Midbrain (tissue), 1 donor: ENCODE data around the gene LATS1.

Source experiments
- DNase-seq: peaks from one replicate; lab custom pipeline; 2025; lab: John Stamatoyannopoulos, UW

LATS1 gene

DNA sequence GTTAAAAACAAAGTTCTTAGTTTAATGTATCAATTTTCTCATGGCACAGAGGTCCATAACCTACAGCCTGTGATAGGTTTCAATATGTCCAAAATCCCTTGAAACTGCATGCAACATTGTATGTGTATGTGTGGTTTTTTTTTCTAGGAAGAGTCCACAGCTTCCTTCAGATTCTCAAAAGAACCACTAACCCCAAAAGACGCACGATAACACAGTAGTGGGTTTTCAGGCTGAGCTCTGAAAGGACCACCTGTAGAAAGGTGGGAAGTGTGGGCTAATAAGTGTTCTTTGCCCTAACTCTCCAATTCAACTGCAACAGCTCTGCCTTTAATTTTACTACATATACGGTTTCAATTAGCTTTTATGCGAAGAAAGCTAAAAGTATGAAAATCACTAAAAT is 57.9 kb downstream of the LATS1 start:
- DNase-seq = no peak

DNA sequence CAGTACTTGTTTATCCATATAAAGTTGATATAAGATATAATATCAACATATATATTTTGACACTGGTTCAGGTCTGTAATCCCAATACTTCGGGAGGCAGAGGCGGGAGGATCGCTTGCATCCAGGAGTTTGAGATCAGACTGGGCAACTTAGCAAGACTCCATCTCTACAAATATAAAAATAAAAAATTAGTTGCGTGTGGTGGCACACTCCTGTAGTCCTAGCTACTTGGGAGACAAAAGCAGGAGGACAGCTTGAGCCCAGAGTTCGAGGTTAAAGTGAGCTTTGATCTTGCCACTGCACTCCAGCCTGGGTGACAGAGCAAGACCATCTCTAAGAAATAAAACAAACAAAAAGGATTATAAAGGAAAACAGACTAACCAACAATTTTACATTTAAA is 60.5 kb downstream of the LATS1 start:
- DNase-seq = no peak

DNA sequence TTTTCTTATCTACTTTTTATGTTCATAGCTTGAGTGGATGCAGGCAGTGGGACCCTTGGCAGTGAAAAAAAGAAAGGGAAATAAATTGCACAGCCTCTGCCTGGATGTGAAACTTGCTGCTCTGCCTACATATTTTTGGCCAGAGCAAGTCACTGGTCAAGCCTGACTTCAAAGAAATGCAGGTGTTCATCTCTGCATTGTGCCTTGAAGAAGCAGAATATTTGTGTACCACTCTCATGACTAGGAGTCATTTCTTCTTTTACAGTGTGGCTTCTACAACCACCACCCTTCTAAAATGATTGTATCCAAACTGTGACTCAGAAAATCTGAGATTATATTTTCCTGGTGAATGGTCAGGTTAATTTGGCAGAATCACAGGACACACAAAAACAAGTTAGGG is 66.8 kb downstream of the LATS1 start:
- DNase-seq = no peak

DNA sequence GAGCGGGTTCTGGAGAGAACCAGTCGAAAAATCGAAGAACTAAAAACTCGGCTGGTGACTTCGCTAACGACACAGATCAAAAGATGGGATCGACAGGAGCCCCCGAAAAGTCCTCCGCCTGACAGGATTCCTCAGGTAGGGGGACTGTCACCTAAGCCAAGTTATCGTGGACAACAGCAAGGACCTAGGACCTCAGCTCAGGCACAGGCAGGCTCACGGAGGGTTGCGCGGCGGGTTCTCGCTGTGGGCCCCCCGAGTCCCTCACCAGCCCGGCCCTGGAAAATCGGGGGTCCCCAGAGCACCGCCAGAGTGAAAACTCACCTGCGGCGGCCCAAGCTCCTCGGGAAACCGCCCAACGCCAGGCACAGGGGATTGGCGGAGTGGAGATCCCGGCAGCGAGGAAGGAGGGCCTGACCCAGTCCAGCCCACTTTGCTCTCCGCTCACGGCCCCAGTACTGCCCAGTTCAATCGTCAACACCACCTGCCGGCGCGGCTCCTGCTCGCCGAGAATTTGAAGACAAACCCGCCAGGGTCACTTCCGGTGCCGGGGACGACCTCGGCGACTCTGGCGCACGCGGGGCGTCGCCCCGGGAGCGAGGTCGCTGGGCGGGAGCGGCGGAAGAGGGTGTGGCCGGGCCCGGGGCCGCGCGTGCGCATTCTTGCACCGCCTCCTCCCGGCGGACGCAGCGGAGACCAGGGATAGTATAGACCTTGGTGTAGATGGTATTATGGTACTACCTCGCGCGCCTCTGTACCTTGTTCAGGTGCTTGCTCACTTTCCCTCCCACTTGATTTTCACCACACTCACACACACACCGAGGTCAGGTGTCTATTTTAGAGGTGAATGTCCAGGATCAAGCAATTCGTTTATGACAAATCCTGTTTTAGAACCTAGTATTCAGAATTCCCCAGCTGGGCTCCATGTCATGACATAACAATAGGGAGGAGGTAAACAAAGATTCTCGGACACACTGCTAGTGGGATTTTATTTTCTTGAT is 69.5 kb downstream of the LATS1 start, which contains the start of gene KATNA1:
TSS of gene KATNA1 (minus strand) at position 567 of the 998 bp plus-strand sequence. CDS start 10,167 bp downstream, outside the sequence.
- DNase-seq = peak; percentile 88

DNA sequence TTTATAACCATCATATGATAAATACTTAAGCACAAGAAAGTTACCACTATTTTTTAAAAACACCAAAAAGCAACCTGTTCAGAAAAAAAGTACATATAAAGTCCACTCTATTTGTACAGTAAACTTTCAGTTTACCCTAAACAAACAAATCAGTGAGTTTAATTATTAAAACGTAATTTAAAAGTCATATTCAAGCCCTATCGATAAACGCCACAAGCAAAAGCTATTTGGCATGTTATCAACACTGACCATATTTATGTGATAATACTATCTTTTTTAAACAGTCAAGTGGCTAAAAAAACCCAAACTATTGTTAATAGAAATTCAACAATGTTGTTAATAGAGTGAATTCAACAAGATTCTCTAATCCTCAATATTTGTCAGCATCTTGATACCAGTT is 71.3 kb downstream of the LATS1 start:
- no peak for DNase-seq

DNA sequence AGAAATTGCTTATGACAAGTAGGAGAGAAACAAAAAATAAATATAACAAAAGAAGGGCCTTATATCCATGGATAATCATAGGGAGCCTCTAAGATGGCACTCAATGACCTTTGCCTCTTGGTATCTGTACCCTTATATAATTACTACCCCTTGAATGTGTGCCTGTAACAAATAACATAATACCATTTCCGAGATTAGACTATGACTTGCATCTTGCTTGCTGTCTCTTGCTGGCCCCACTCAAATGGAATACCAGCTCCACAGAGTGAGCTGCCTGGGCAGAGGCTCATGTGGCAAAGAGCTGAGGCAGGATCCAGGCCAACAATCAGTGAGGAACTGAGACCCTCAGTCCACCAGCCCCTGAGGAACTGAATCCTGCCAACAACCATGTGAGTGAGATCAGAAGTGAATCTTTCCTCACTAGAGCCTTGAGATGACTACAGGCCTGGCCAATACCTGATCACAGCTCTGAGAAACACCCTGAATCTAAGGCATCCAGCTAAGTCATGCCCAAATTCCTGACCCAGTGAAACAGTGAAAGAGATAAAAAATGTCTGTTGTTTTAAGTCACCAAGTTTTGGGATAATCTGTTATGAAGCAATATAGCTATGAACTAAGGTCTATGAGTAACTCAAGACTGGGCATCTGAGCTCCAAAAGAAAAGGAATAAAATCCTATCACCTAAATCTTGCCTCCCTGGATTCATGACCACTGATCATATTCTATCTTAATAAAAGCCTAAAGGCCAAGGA is 74.9 kb downstream of the LATS1 start:
- DNase-seq = no peak

DNA sequence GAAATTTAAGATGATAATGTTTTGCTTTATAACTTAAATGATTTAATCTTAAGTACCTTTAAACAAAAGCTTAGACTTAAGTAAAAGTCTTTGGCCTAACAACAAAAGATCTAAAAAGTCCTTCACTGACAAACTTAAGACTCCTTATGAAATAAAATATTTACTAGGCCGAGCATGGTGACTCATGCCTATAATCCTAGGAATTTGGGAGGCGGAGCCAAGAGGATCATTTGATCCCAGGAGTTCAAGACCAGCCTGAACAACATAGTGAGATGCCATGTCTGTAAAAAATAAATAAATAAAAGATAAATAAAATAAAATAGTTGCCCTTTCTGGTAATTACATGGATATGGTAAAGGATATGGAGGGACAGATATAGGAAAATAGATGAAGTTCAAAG is 81.8 kb downstream of the LATS1 start:
- no peak for DNase-seq

DNA sequence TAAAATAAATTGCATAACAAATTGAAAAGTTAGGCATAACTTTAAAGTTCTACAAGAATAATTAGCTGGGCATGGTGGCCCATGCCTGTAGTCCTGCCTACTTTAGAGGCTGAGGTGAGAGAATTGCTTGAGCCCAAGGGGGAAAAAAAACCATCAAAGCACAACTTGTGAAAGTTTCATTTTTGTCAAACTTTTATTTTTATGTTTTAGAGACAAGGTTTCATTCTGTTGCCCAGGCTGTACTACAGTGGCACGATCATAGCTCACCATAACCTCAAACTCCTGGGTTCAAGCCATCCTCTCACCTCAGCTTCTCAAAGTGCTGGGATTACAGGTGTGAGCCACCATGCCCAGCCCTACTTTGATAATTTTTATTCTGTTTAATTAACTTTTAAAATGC is 83.6 kb downstream of the LATS1 start:
- DNase-seq = no peak

DNA sequence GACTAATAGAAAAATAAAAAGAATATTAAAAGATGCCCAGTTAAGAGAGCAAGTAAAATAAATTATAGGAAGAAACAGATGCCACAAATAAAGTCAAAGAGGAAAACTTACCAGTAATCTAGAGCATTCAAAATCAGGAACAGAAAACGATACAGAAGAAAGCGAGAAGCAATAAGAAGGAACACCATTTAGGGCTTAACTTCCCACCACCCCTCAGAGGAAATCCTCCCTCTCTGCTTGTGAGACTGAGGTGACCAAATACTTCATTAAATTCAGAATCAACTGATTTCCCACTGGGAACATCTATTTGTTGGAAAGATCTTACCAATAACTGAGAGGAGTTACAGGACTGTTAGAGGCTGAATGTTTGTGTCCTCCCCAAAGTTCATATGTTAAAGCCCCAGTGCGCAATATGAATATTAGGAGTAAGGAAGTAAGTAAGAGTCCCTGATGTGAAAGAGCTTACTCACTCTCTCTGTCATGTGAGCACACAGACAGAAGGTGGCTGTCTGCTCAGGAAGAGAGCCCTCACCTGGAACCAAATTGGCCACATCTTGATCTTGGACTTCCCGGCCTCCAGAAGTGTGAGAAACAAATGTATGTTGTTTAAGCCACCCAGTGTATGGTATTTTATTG is 88.9 kb downstream of the LATS1 start:
- no peak for DNase-seq

DNA sequence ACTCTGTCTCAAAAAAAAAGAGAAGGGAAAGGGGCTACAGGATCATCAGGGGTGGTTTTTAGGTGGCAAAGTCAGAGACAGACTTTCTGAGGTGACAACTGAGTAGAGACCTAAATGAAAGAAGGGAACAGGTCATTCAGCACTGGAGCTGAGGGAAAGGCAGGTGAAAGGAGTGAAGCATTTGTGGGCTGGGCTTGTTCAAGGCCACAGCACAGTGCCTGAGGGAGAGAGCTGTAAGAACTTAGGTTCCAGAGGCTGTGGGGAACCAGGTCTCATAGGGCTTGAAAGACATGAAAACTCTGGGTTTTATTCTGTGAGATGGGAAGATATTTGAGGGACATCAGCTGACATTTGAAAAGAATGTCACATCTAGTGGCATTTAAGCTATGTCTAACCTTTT is 90.2 kb downstream of the LATS1 start:
- DNase-seq = no peak

DNA sequence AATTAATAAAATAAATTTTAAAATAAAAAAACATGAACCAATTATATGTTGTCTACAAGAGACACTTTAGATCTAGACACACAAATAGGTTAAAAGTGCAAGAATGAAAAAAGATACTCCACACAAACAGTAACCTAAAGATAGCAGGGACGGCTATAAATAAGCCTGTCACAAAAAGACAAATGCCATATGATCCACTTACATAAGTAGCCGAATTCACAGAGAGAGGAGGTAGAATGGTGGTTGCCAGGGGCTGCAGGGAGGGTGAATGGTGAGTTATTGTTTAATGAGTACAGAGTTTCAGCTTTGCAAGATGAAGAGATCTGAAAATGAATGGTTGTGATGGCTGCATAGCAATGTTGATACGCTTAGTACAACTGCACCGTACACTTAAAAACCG is 102.1 kb downstream of the LATS1 start:
- DNase-seq = no peak

DNA sequence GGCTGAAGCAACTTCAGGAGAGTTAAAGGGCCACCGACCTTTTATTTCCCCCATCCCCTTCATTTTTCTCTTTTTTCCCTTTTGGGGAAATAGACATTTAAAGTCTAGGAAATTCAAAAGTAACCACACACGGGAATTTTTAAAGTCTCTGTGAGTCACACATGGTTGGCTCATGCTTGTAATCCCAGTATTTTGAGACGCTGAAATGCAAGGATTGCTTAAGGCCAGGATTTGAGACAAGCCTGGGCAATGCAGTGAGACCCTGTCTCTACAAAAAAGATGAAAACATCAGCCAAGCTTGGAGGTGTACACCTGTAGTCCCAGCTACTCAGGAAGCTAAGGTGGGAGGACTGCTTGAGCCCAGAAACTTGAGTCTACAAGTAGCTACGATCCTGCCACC is 103.6 kb downstream of the LATS1 start:
- no peak for DNase-seq

DNA sequence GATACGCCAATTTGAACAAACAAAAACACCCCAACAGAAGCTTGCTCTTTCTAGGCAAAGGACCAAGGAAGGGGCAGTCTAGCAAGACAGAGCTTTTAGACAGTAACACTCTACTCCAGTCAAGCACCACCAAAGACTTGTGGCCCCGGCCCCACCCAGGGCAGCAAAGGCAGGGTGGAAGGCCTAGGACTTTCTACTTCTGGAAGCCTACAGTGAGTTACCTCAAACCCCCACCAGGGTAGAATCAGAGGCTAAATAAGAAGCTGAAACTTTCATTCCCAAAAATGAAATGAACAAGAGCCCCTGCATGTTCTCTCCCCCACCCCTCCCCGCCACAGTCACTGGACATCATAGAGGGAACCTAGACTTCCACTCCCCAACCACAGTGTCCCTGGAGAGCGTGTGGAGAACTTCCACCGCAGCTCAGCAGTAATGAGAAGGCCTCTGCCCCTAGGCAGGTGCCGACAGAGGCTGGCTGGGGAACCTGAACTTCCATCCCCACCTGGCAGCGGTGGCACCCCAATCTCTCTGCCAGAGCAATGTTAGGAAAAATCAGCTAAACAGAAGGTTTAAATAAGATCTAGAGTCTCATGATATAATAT is 109.4 kb downstream of the LATS1 start:
- DNase-seq = no peak
